ENCODE data around the gene EFNA5.

EFNA5 gene

GRCh38 chr5:107636068-107636467, 34.7 kb downstream of the EFNA5 start:
- Histone ChIP-seq H3K4me1 (ENCODE audit: control insufficient read depth, insufficient read depth, low read length) (peaks cover 46% of the 10 kb centered on the region), H3K27ac (ENCODE audit: extremely low read depth, low read depth, low read length) (no peak overlapping the region), H3K36me3 (ENCODE audit: control insufficient read depth in 2 of 2, insufficient read depth in 1 of 2, low read length in 2 of 2) (no peaks in the 10 kb centered on the region), H3K9me3 (ENCODE audit: control insufficient read depth, insufficient read depth, low read depth, low read length) (no peaks in the 10 kb centered on the region), H3K4me3 (ENCODE audit: low read depth, low read length) (no peak overlapping the region)
- ChIA-PET CTCF (interaction anchor here (0.7 to 2.6 kb wide), 2 partner anchors 64 to 78 kb away, joined by 3 to 5 read pairs; no protein-coding TSS in a partner anchor), POLR2A (no interaction called here)
- no peak for TF ChIP-seq FEZF1 (tag by site-specific recombination; IDR thresholded peaks at IDR 0.05)
- no peak for TF ChIP-seq SETDB1 (IDR thresholded peaks at IDR 0.05; ENCODE audit: insufficient read length, low read length)
- no peak for TF ChIP-seq ZNF398 (tag by site-specific recombination; IDR thresholded peaks at IDR 0.05)
- TF ChIP-seq GLI4 (tag by site-specific recombination; IDR thresholded peaks at IDR 0.05), result no peak
- TF ChIP-seq OVOL3 (tag by site-specific recombination; IDR thresholded peaks at IDR 0.05), result no peak
- no peak for TF ChIP-seq ZNF677 (tag by site-specific recombination; IDR thresholded peaks at IDR 0.05)
- no peak for TF ChIP-seq ZNF785 (tag by site-specific recombination; IDR thresholded peaks at IDR 0.05)
- no peak for TF ChIP-seq ZNF639 (tag by site-specific recombination; IDR thresholded peaks at IDR 0.05)
- TF ChIP-seq ZBTB7A (tag by site-specific recombination; IDR thresholded peaks at IDR 0.05; ENCODE audit: low read depth), result no peak
- TF ChIP-seq ZNF518A (tag by site-specific recombination; conservative IDR thresholded peaks at IDR 0.05; ENCODE audit: low read depth), result no peak
- TF ChIP-seq SCRT1 (tag by site-specific recombination; IDR thresholded peaks at IDR 0.05; ENCODE audit: borderline replicate concordance), result no peak

- TF ChIP-seq ZNF600 (tag by site-specific recombination; IDR thresholded peaks at IDR 0.05) (no peak), SP7 (tag by site-specific recombination; IDR thresholded peaks at IDR 0.05) (peak; percentile 46; the same call in 1 of the 2 replicates)
- no peaks in the 10 kb centered on the region for H3K9me3 ChIP-seq (ENCODE audit: control insufficient read depth, insufficient read depth, low read depth, low read length)
- no peaks in the 10 kb centered on the region for H3K36me3 ChIP-seq (ENCODE audit: control insufficient read depth in 2 of 2, insufficient read depth in 1 of 2, low read length in 2 of 2)
- H3K27ac ChIP-seq (ENCODE audit: extremely low read depth, low read depth, low read length), result no peak overlapping the region
- POLR2A ChIA-PET, result no interaction called here
- CTCF ChIA-PET, result interaction anchor here (0.7 to 2.6 kb wide), 2 partner anchors 63 to 77 kb away, joined by 3 to 5 read pairs; no protein-coding TSS in a partner anchor
- H3K4me3 ChIP-seq (ENCODE audit: low read depth, low read length), result no peak overlapping the region
- peaks cover 41% of the 10 kb centered on the region for H3K4me1 ChIP-seq (ENCODE audit: control insufficient read depth, insufficient read depth, low read length)
Measured at GRCh38 chr5:107634981-107635848, 35.5 kb downstream of the EFNA5 start.

Data from HEK293 (cell line).